Limb (tissue), 2 donors: ENCODE measurements around the gene OR5K4.
"Not testable (repeated sequence)": the region's sequence is repeated elsewhere in the genome, so short reads cannot be mapped to it uniquely, and the experiment has no call there.

Experiments used
- DNase-seq, 2 donors: peaks; one replicate each; pipeline ENCODE4 v3.0.0-alpha.2; 2016; ENCODE audit errors: extremely low spot score in 2 of 2

OR5K4 gene

GRCh38 chr3:98371186-98371585, 17.5 kb downstream of the OR5K4 start:
- no peak for DNase-seq

- DNase-seq = no peak
Observed at GRCh38 chr3:98371853-98372252, 18.2 kb downstream of the OR5K4 start.

- no peak for DNase-seq
Observed at GRCh38 chr3:98372445-98372844, 18.8 kb downstream of the OR5K4 start.

- DNase-seq = no peak
Observed at GRCh38 chr3:98376631-98377030, 23.0 kb downstream of the OR5K4 start.

- no peak for DNase-seq
Observed at GRCh38 chr3:98388147-98388546, 34.5 kb downstream of the OR5K4 start.

GRCh38 chr3:98390366-98390765, 36.7 kb downstream of the OR5K4 start, which contains the start of gene OR5K3:
TSS of gene OR5K3 (plus strand) at chr3:98390666. CDS start at chr3:98390666, 0 bp downstream.
- DNase-seq = no peak

- no peak for DNase-seq
Observed at GRCh38 chr3:98395101-98395500, 41.4 kb downstream of the OR5K4 start.

- DNase-seq = not testable (repeated sequence)
Observed at GRCh38 chr3:98396482-98396881, 42.8 kb downstream of the OR5K4 start.

GRCh38 chr3:98398513-98398912, 44.9 kb downstream of the OR5K4 start:
- no peak for DNase-seq

GRCh38 chr3:98402507-98402906, 48.9 kb downstream of the OR5K4 start:
- DNase-seq = no peak

GRCh38 chr3:98404010-98404409, 50.4 kb downstream of the OR5K4 start:
- no peak for DNase-seq
